ENCODE data around the gene GPR108.
"Not testable (repeated sequence)": the region's sequence is repeated elsewhere in the genome, so short reads cannot be mapped to it uniquely, and the experiment has no call there.

Gene GPR108

DNA sequence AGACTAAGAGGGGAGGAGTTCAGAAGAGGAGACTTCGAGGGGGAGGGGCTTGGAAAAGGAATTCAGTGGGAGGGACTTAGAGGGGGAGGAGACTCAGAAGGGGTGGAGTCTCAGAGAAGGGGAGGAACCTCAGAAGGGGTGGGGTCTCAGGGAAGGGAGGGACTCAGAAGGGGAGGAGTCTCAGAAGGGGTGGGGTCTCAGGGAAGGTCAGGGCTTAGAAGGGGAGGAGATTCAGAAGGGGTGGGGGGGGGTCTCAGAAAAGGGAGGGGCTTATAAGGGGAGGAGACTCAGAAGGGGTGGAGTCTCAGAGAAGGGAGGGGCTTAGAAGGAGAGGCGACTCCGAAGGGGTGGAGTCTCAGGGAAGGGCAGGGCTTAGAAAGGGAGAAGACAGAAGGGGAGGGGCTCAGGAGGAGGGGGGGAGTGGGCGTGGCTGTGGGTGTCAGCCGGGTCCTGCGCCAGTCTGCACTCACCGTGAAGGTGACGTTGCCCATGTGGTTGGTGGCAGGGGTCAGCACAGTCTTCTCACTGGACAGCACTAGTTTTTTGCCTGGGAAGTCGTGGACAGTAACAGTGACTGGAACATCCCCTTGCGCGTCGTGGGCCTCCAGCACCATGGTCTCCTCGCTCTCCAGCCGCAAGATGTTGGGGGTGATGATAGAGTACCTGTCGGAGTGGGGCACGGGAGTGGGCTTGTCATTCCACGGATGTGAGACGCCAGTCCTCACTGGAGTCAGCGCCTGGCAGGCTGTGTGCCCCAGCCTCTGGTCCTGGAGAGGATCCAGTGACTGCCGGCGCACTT, 18.4 kb downstream of the GPR108 start:
- no peak for DNase-seq

DNA sequence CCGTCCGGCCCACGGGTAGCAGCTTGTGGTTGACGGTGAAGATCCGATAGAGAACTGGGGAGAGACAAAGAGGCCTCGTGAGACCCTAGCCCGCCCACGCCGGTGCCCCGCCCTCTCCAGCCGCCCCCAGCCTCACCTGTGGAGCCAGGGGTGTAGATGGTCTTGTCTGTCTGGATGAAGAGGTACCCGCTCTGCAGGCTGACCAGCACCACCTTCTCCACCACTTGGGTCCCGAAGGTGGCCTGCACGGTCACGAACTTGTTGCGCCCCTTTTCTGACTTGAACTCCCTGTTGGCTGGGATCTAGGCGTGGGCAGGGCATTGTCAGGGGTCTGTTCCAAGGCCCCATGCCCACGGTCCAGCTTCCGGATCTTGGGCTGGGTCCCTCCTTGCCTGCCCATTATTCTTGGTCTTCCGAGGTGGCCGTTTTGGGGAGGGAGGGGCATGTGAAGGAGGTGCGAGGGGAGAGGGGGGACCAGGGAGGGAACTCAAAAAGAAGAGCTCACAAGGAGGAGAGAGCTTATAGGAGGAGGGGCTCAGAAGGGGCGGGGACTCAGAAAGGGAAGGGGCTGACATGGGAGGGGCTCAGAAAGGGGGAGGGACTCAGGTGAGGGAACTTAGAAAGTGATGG, 19.2 kb downstream of the GPR108 start:
- no peak for DNase-seq

DNA sequence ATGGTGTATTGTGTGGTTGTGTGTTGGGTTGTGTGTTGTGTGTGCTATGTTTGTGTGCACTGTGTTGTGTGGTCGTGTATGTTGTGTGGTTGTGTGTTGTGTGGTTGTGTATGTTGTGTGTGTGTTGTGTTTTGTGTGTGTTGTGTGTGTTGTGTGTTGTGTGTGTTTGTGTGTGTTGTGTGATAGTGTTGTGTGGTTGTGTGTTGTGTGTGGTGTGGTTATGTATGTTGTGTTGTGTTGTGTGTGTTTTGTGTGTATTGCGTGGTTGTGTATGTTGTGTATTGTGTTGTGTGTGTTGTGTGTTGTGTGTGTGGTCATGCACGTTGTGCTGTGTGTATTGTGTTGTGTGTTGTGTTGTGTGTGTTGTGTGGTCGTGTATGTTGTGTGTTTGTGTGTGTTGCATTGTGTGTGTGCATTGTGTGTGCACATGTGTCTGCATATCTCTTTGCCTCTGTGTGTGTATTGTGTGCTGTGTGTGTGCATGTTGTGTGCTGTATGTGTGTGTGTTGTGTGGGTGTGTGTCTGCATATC, 19.9 kb downstream of the GPR108 start:
- no peak for DNase-seq

DNA sequence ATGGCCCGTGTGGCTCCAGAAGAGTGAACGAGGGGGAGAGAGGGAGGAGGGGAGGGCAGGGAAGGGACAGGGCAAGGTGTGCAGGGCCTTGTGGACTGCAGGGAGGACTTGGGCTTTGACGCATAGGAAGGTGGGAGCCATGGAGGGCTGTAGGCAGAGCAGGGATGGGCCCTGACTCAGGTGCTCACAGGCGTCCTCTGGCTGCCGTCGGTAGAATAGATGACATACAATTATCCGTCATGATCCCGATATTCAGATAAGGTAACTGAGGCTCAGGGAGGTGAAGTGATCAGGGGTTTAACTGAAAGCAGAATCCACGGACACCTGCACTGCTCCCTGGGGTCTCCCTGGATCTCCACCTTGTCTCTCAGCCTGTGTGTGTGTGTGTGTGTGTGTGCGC, 20.3 kb downstream of the GPR108 start:
- DNase-seq = no peak

DNA sequence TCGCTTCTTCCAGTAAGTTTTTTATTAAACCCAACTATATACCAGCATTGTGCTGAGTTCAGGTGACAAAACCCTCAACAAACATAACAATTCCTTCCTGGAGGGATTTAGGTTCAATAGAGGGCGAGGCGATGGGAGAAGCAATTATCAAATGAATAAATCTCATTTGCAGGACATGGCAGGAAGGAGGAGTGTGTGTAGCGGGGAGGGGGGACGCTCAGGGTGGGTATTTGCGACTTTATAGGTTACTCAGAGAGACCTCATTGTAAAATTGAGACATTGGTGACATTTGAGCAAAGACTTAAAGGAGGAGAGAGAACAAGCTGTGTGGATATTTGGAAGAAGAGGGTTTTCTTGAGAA, 20.8 kb downstream of the GPR108 start:
- no peak for DNase-seq

- no peak for DNase-seq
Measured at GRCh38 chr19:6714749-6715555, 22.4 kb downstream of the GPR108 start.

DNA sequence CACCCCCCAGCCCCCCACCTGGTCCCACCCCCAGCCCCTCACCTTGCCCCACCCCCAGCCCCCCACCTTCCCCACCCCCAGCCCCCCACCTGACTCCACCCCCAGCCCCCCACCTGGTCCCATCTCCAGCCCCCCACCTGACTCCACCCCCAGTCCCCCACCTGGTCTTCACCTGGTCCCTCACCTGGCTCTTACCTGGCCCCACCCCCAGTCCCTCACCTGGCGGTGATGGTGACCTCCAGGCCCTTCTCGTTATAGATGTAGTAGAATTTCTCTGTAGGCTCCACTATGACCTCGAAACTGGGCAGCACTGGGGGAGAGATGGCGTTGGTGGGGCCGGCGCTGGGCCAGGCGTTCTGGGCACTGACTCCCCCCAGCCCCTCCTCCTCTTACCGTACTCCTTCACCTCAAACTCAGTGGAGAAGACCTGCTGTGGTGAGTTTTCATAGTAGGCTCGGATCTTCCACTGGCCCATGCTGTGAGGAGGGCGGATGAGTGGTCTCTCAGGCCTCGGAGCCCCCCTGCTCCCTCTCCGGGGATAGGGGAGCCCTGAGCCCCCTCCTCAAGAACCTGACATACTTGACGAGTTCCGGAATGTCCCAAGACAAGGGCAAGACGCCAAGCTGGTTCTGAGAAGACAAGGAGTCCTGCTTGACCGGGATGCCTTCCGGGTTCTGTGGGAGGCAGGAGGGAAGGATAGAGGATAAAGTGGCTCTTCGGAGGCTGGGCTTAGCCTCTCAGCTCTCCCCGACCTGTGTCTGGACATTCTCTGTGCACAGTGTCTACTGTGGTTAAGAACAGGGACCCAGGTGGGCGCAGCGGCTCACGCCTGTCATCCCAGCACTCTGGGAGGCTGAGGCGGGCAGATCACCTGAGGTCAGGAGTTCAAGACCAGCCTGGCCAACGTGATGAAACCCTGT, 23.3 kb downstream of the GPR108 start:
- no peak for DNase-seq

DNA sequence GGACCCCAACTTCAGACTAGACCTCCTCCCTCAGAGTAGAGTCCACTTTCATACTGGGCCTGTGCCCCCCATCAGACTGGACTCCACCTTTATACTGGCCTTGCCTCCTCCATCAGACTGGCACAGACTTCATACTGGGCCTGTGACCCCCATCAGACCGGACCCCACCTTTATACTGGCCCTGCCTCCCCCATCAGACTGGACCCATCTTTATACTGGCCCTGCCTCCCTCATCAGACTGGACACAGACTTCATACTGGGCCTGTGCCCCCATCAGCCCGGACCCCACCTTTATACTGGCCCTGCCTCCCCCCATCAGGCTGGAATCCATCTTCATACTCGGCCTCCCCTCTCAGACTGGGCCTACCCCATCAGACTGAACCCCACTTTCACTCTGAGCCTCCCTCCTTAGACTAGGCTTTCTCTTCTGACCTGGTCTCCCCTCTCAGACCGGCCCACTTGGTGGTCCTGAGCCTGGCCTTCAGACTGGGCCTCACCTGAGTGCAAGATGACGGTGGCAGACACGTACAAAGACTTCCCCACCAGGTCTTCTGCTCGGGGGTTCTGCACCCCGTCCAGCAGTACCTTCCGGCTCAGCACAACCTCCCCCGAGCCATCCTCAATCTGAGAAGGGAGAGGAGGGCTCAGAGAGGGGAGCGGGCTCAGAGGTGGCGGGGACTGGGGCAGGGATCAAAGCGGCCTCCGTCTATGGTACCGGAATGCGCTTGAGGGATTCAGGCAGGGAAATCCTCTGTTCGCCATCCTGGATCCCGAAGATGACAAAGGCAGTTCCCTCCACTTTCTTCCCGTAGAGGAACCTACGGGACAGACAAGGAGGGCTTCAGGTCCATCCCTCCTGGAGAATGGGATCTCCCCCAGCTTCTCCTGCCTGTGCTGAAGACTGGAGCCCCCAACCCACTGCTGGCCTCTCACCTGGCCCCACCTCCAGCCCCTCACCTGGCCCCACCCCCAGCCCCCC, 24.4 kb downstream of the GPR108 start:
- no peak for DNase-seq

GRCh38 chr19:6712231-6712630, 25.1 kb downstream of the GPR108 start:
- no peak for DNase-seq

DNA sequence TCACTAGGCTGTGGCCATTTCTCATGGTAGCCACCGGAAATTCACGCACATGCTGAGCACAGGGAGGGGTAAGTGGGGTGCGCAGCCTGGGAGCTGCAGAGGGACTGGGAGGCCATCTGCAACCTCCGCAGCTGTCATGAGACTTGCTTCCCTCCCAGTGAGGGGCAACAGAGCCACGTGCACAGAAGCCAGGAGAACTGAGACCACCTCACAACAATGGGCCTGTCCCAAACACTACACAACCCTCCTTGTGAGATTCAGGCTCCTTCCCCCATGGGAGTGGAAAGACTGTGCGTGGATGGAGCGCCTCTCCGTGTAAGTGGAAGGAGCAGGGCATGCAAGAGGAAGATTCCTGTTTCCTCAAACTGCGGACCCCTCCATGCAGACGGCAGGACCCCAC, 25.8 kb downstream of the GPR108 start:
- no peak for DNase-seq

- DNase-seq = no peak
Measured at GRCh38 chr19:6711078-6711361, 26.4 kb downstream of the GPR108 start.

DNA sequence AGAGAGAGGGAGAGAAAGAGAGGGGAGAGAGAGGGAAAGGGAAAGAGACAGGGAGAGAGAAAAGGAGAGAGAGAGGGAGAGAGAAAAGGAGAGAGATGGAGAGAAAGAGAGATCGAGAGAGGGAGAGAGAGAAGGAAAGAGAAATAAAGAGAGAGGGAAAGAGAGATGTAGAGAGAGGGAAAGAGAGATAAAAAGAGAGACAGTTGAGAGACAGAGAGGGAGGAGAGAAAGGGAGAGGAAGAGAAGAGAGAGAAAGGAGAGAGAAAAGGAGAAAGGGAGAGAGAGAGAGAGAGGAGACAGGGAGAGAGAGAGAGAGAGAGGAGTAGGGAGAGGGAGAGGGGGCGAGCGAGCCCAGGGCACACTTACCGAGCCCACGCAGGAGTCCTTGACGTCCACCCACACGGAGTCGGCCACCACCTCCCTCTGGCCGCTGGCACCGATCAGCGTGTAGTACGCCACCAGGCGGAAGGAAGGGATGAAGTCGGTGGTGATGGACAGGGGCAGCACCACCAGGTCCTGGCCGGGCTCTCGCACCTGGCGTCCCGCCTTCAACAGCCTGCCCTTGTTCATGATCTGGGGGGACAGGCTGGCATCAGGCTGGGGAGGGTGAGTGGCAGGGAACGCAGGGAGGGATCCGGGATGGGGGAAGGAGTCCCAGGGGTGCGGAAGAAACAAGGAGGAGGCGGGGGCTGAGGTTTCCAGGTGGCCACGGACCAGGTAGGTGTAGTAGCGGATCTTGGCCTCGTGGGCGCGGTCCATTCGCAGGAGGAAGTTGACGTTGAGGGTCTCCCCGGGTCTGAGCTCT, 26.9 kb downstream of the GPR108 start:
- DNase-seq = no peak

DNA sequence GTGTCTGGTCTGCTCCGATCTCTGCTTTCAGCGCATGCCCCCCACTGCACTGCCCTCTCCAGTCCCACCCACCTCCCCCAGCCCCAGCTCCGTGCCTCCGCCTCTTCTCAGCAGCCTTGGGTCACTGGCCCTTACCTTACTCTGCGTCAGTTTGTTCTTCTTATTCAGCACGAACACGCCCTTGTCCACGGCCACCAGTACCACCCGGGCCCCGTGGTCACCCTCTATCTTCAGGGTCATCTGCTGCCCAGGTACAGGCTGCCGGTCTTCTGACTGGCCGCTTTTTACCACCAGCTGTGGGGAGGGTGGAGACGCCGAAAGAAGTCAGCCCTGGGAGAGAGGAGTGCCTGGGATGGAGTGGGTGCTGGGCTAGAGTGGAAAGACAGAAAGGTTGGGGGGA, 27.8 kb downstream of the GPR108 start:
- no peak for DNase-seq

DNA sequence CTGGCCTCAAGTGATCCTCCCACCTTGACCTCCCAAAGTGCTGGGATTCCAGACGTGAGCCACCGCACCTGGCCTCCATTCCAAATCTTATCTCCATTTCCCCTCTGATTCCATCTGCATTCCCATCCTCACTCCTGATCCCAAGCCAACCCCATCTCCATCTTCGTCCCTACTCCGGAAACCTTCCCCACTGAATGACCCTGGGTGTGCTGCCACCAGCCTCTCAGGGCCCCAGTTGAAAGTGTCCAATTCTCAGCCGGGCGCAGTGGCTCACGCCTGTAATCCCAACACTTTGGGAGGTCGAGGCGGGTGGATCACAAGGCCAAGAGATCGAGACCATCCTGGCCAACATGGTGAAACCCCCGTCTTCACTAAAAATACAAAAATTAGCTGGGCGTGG, 28.5 kb downstream of the GPR108 start:
- DNase-seq = not testable (repeated sequence)

GRCh38 chr19:6708346-6708745, 29.0 kb downstream of the GPR108 start:
- DNase-seq = no peak

- no peak for DNase-seq
Measured at GRCh38 chr19:6707658-6708018, 29.7 kb downstream of the GPR108 start.

- no peak for DNase-seq
Measured at GRCh38 chr19:6707011-6707657, 30.2 kb downstream of the GPR108 start.

DNA sequence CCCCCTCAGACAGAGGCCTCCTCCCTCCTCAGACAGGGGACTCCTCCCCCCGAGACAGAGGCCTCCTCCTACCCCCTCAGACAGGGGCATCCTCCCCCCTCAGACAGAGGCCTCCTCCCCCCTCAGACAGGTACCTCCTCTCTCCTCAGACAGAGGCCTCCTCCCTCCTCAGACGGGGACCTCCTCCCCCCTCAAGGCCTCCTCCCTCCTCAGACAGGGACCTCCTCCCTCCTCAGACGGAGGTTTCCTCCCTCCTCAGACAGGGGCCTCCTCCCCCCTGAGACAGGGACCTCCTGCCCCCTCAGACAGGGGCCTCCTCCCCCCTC, 30.8 kb downstream of the GPR108 start:
- no peak for DNase-seq

DNA sequence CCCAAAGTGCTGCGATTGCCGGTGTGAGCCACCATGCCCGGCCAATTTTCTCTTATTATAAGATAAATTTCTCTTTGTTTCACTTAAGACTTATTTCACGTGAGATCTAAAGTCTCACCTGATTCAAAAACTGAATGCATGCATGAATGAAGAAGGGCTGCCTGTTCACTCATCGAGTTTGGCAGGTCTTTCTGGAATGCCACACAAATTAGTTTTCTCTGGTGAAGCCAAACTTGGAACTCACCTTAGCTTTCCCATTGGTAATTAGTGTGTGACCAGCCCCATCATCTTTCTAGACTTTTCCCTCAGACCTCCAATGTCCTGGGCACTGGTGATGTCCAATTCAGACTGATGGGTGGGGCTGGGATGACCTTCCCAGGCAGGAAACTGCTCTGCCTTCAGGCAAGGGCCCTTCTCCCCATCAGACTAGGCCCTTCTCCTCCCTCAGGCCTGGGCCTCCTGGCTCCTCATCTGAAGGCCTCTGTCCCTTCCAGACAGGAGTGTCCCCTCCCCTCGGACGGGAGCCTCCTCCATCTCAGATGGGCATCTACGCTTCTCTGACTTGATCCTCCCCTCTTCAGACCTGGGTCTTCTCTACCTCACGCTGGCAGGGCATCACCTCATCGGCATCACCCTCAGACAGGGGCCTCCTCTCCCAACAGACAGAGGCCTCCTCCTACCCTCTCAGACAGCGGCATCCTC, 31.3 kb downstream of the GPR108 start:
- DNase-seq = no peak
